Limb (tissue), 2 donors: Measurements from ENCODE around the gene CT45A2.
"Not testable (repeated sequence)": the region's sequence is repeated elsewhere in the genome, so short reads cannot be mapped to it uniquely, and the experiment has no call there.

Experiments
- DNase-seq, 2 donors: peaks; one replicate each; pipeline ENCODE4 v3.0.0-alpha.2; 2016; ENCODE audit errors: extremely low spot score in 2 of 2

CT45A2 gene

GRCh38 chrX:135819912-135820311 lies at the start of gene CT45A2:
CT45A2 (minus strand) TSS chrX:135820012; CDS start chrX:135816265, 3,747 bp downstream.
- not testable (repeated sequence) for DNase-seq

- not testable (repeated sequence) for DNase-seq
These were observed 34.6 kb upstream of the CT45A2 start, which contains the start of gene CT45A8 for GRCh38 chrX:135854438-135854837. CT45A8 (minus strand) TSS chrX:135854538; CDS start chrX:135850783, 3,755 bp downstream.

DNA sequence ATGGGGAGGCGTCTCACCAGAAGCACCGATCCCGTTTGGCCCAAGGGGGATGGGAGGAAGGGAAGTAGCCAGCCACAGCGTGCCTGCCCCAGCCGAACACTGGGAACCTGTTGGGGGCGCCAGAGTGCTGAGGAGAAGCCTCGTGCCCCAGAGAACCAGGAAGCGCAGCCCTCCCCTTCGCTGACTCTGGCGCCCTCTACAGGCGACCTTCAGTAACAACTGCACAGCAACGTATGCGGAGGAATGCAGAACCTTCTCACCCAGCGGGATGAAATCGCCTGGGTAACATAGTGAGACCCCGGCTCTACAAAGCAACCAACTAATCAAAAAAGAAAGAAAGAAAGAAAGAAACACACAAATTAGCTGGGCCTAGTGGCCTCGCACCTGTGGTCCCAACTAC lies 17.4 kb upstream of the CT45A2 start, which contains the start of gene CT45A7:
Gene CT45A7, minus strand, starts transcription at position 101 of the 400 bp plus-strand sequence. CDS start 3,747 bp downstream, outside the sequence.
- DNase-seq, result not testable (repeated sequence)

GRCh38 chrX:135802687-135803086 lies 17.1 kb downstream of the CT45A2 start, which contains the start of gene CT45A6:
CT45A6 (minus strand) TSS chrX:135802787; CDS start chrX:135798993, 3,794 bp downstream.
- not testable (repeated sequence) for DNase-seq

GRCh38 chrX:135785403-135785802 lies 34.4 kb downstream of the CT45A2 start, which contains the start of gene CT45A5:
CT45A5 (minus strand) TSS chrX:135785503; CDS start chrX:135781729, 3,774 bp downstream.
- not testable (repeated sequence) for DNase-seq

- DNase-seq, result not testable (repeated sequence)
These were observed 51.7 kb downstream of the CT45A2 start, which contains the start of gene CT45A3 for GRCh38 chrX:135768091-135768490. CT45A3 (minus strand) TSS chrX:135768191; CDS start chrX:135764444, 3,747 bp downstream.
